WTC11 (cell line): ENCODE measurements around the gene GNPTG. TPM values are rescaled to one million over a fixed set of nuclear protein-coding genes. Genes with fewer than 3 reads are reported as not detected.

ENCODE experiments used
- ATAC-seq: fragments of 200-7000 bp; cut with Tn5 transposase; 2 replicates; pipeline ENCODE4 v1.10.0; 2021; ENCODE audit warnings: mild to moderate bottlenecking, moderate library complexity
- CTCF ChIA-PET: fragments of 300-600 bp; sonication (Branson Sonifier 250); formaldehyde crosslinking; loops from one replicate; lab custom pipeline; 2021; ENCODE audit warnings: antibody characterized with exemption; lab: Charles Lee
- POLR2A ChIA-PET: fragments of 350-600 bp; sonication (Branson Sonifier 250); formaldehyde crosslinking; loops from one replicate; lab custom pipeline; 2021; ENCODE audit warnings: antibody characterized with exemption; lab: Charles Lee
- DNase-seq: peaks from one replicate; pipeline ENCODE4 v3.0.0; 2021; ENCODE audit warnings: low spot score
- H3K27ac Mint-ChIP-seq: 2 replicates; pipeline ENCODE4 v1.8.0; 2021; ENCODE audit warnings: mixed read lengths
- H3K27me3 Mint-ChIP-seq: 2 replicates; pipeline ENCODE4 v1.8.0; 2021; ENCODE audit warnings: low read depth, mild to moderate bottlenecking, moderate library complexity, mixed read lengths
- H3K36me3 Mint-ChIP-seq: 2 replicates; pipeline ENCODE4 v1.8.0; 2021; ENCODE audit warnings: mixed read lengths
- H3K4me1 Mint-ChIP-seq: 2 replicates; pipeline ENCODE4 v1.8.0; 2022; ENCODE audit warnings: mixed read lengths
- H3K4me3 Mint-ChIP-seq: 2 replicates; pipeline ENCODE4 v1.8.0; 2021; ENCODE audit warnings: mild to moderate bottlenecking, moderate library complexity, mixed read lengths
- H3K9me3 Mint-ChIP-seq: 2 replicates; pipeline ENCODE4 v1.8.0; 2021; ENCODE audit warnings: mixed read lengths
- ELF4 ChIP-seq: sonication (generic); formaldehyde crosslinking; IDR thresholded peaks from 2 replicates; pipeline ENCODE4 v1.8.1; 2022; ENCODE audit warnings: low read depth, mild to moderate bottlenecking, moderate library complexity, missing genetic modification reagents
- FOXJ3 ChIP-seq: sonication (generic); formaldehyde crosslinking; IDR thresholded peaks from 2 replicates; pipeline ENCODE4 v1.9.0; 2021; ENCODE audit warnings: missing genetic modification reagents, mild to moderate bottlenecking, borderline replicate concordance
- HMGA2 ChIP-seq: fragments of 250-450 bp; sonication (Bioruptor Pico); IDR thresholded peaks from 2 replicates; pipeline ENCODE4 v1.4.0; 2021; ENCODE audit warnings: mild to moderate bottlenecking, moderate library complexity
- IRF2 ChIP-seq: sonication (generic); formaldehyde crosslinking; IDR thresholded peaks from 2 replicates; pipeline ENCODE4 v1.8.0; 2022; ENCODE audit warnings: low read depth, missing genetic modification reagents, borderline replicate concordance
- JAZF1 ChIP-seq: fragments of 250-450 bp; sonication (Bioruptor Pico); IDR thresholded peaks from 2 replicates; pipeline ENCODE4 v1.9.0; 2021; ENCODE audit warnings: moderate library complexity, mild to moderate bottlenecking, inconsistent platforms
- MXD4 ChIP-seq: fragments of 250-450 bp; sonication (Bioruptor Pico); IDR thresholded peaks from 2 replicates; pipeline ENCODE4 v1.8.0; 2021; ENCODE audit warnings: mild to moderate bottlenecking, moderate library complexity, borderline replicate concordance
- NFATC4 ChIP-seq: fragments of 250-450 bp; sonication (Bioruptor Pico); IDR thresholded peaks from 2 replicates; pipeline ENCODE4 v1.9.0; 2021; ENCODE audit warnings: mild to moderate bottlenecking
- NFE2L1 ChIP-seq: sonication (generic); formaldehyde crosslinking; IDR thresholded peaks from 2 replicates; pipeline ENCODE4 v1.8.1; 2023; ENCODE audit warnings: missing genetic modification reagents
- NR2C2 ChIP-seq: sonication (generic); formaldehyde crosslinking; IDR thresholded peaks from 2 replicates; pipeline ENCODE4 v1.8.0; 2022; ENCODE audit warnings: mild to moderate bottlenecking, missing genetic modification reagents
- NR3C1 ChIP-seq: sonication (generic); formaldehyde crosslinking; conservative IDR thresholded peaks from 2 replicates; pipeline ENCODE4 v1.8.1; 2023; ENCODE audit warnings: low read depth, mild to moderate bottlenecking, missing genetic modification reagents
- OVOL2 ChIP-seq: fragments of 250-450 bp; sonication (Bioruptor Pico); IDR thresholded peaks from 2 replicates; pipeline ENCODE4 v1.9.0; 2021; ENCODE audit warnings: mild to moderate bottlenecking, borderline replicate concordance
- RELA ChIP-seq: sonication (generic); formaldehyde crosslinking; IDR thresholded peaks from 2 replicates; pipeline ENCODE4 v1.8.1; 2022; ENCODE audit warnings: missing genetic modification reagents, mild to moderate bottlenecking, borderline replicate concordance
- SMAD3 ChIP-seq: sonication (generic); formaldehyde crosslinking; IDR thresholded peaks from 2 replicates; pipeline ENCODE4 v1.8.0; 2022; ENCODE audit warnings: missing genetic modification reagents, mild to moderate bottlenecking, borderline replicate concordance
- SMAD4 ChIP-seq: sonication (generic); formaldehyde crosslinking; IDR thresholded peaks from 2 replicates; pipeline ENCODE4 v1.8.0; 2022; ENCODE audit warnings: mild to moderate bottlenecking, missing genetic modification reagents
- TCF7 ChIP-seq: sonication (generic); formaldehyde crosslinking; IDR thresholded peaks from 2 replicates; pipeline ENCODE4 v1.8.0; 2022; ENCODE audit warnings: mild to moderate bottlenecking, low read depth, missing genetic modification reagents, moderate library complexity
- TP53 ChIP-seq: sonication (generic); formaldehyde crosslinking; IDR thresholded peaks from 2 replicates; pipeline ENCODE4 v1.8.1; 2023; ENCODE audit warnings: mild to moderate bottlenecking, missing genetic modification reagents
- ZNF121 ChIP-seq: sonication (generic); formaldehyde crosslinking; IDR thresholded peaks from 2 replicates; pipeline ENCODE4 v1.8.0; 2023; ENCODE audit warnings: missing genetic modification reagents
- ZNF232 ChIP-seq: sonication (generic); formaldehyde crosslinking; IDR thresholded peaks from 2 replicates; pipeline ENCODE4 v1.8.0; 2022; ENCODE audit warnings: mild to moderate bottlenecking, missing genetic modification reagents
- ZNF396 ChIP-seq: fragments of 250-450 bp; sonication (Bioruptor Pico); IDR thresholded peaks from 2 replicates; pipeline ENCODE4 v1.8.0; 2021; ENCODE audit warnings: mild to moderate bottlenecking, moderate library complexity, borderline replicate concordance
- ZNF423 ChIP-seq: fragments of 250-450 bp; sonication (Bioruptor Pico); IDR thresholded peaks from 2 replicates; pipeline ENCODE4 v2.1.2; 2022; ENCODE audit warnings: mild to moderate bottlenecking, moderate library complexity
- ZNF671 ChIP-seq: fragments of 250-450 bp; sonication (Bioruptor Pico); IDR thresholded peaks from 2 replicates; pipeline ENCODE4 v1.8.0; 2021; ENCODE audit warnings: mild to moderate bottlenecking
- total RNA-seq: library from RNA; stranded (reverse); gene quantifications from 3 replicates; pipeline ENCODE4 v1.2.3, GENCODE V29; 2021
- TF ChIP-seq, protein P1 (sequence below): sonication (generic); formaldehyde crosslinking; IDR thresholded peaks from 2 replicates; pipeline ENCODE4 v1.8.1; 2022; ENCODE audit warnings: low read depth, missing genetic modification reagents, borderline replicate concordance
- TF ChIP-seq, protein P2 (sequence below): sonication (generic); formaldehyde crosslinking; IDR thresholded peaks from 2 replicates; pipeline ENCODE4 v1.8.1; 2023; ENCODE audit warnings: mild to moderate bottlenecking, missing genetic modification reagents
- TF ChIP-seq, protein P3 (sequence below): fragments of 250-450 bp; sonication (Bioruptor Pico); conservative IDR thresholded peaks from 2 replicates; pipeline ENCODE4 v1.9.0; 2021; ENCODE audit warnings: mild to moderate bottlenecking
- TF ChIP-seq, protein P4 (sequence below): sonication (generic); formaldehyde crosslinking; IDR thresholded peaks from 2 replicates; pipeline ENCODE4 v1.8.0; 2022; ENCODE audit warnings: mild to moderate bottlenecking, missing genetic modification reagents

GNPTG gene
- total RNA-seq, 1 experiment from 2014 or later = 35.9 TPM

DNA sequence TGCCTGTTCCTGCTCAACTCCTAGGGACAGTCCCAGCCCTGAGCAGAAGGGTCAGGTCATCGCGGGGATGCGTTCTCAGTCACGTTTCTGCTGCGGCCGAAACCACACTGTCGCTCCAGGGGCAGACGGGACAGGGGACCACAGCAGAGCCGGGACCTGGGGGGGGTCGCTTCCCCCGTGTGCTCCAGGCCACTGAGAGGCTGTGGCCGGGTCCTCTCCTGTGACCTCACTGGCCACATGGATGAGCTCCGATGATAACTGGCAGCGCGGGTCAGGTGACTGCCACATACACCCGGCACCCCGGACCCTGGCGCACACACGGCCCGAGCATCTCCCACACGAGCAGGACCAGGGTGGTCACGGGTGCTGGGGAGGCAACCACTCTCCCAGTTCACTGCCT lies 12.8 kb downstream of the GNPTG start:
- Mint-ChIP-seq H3K9me3 (no peaks in the 10 kb centered on the region), H3K4me1 (no peaks in the 10 kb centered on the region), H3K36me3 (peaks cover 15% of the 10 kb centered on the region), H3K27ac (no peak overlapping the region), H3K4me3 (no peak overlapping the region), H3K27me3 (no peaks in the 10 kb centered on the region)
- no peak for ATAC-seq
- no peak for DNase-seq
- ChIA-PET POLR2A (no interaction called here), CTCF (interaction anchor here (1.1 to 3.8 kb wide), 5 partner anchors 14 to 341 kb away, joined by 3 to 31 read pairs (median 8); partner anchors contain the start of gene MAPK8IP3)
- TF ChIP-seq ZNF671 = no peak
- TF ChIP-seq NFATC4 (CRISPR knock-in tag) = no peak
- TF ChIP-seq IRF2 (CRISPR knock-in tag) = no peak
- no peak for TF ChIP-seq NFE2L1 (CRISPR knock-in tag)
- no peak for TF ChIP-seq MXD4 (CRISPR knock-in tag)
- TF ChIP-seq ELF4 = no peak
- TF ChIP-seq NR2C2 = no peak
- TF ChIP-seq TP53 (CRISPR knock-in tag) = no peak
- TF ChIP-seq JAZF1 (CRISPR knock-in tag) = no peak

DNA sequence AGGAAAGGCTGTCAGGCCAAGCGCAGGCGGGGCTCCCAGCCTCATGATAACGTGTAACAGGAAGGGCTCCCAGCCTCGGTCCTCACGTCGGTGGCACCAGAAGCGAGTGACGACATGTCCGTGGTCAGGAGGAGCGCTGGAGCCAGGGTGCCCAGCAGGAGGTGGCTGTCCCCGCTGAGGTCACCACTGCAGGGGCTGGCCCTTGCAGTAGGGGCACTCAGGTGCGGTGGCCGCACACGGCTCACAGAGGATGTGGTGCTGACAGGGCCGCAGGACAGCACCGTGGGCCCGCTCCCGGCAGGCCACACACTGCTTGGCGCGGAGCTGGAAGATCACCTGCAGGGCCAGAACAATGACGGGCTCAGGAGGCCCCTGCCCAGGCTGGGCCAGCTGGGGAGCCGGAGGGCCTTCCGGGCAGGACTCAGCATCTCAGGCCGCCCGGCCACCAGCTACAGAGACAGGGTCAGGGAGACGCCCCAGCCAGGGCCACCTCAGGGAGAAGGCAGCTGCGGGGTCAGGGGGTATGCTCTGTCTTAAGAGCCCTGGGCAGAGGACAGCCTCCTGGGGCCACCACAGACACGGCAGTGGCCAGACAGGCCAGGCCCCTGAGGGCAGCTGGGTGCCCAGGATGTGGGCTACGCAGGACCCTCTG lies 14.5 kb downstream of the GNPTG start:
- Mint-ChIP-seq H3K36me3 (peaks cover 15% of the 10 kb centered on the region), H3K9me3 (no peaks in the 10 kb centered on the region), H3K4me1 (no peaks in the 10 kb centered on the region), H3K27me3 (no peaks in the 10 kb centered on the region), H3K4me3 (no peak overlapping the region), H3K27ac (peak overlapping the region; percentile 65; the same call in 1 of the 2 replicates)
- ChIA-PET POLR2A (no interaction called here), CTCF (interaction anchor here (3.8 kb wide), 1 partner anchor 13 kb away, joined by 31 read pairs; no protein-coding TSS in a partner anchor)
- DNase-seq (no peak), ATAC-seq (no peak)
- no peak for TF ChIP-seq SMAD4 (CRISPR knock-in tag)
- TF ChIP-seq ZNF121 (CRISPR knock-in tag) = no peak
- no peak for TF ChIP-seq RELA (CRISPR knock-in tag)
- TF ChIP-seq, protein P1, sequence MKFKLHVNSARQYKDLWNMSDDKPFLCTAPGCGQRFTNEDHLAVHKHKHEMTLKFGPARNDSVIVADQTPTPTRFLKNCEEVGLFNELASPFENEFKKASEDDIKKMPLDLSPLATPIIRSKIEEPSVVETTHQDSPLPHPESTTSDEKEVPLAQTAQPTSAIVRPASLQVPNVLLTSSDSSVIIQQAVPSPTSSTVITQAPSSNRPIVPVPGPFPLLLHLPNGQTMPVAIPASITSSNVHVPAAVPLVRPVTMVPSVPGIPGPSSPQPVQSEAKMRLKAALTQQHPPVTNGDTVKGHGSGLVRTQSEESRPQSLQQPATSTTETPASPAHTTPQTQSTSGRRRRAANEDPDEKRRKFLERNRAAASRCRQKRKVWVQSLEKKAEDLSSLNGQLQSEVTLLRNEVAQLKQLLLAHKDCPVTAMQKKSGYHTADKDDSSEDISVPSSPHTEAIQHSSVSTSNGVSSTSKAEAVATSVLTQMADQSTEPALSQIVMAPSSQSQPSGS (CRISPR knock-in tag) = no peak
- TF ChIP-seq ZNF396 (CRISPR knock-in tag) = no peak
- no peak for TF ChIP-seq SMAD3 (CRISPR knock-in tag)
- no peak for TF ChIP-seq TP53 (CRISPR knock-in tag)
- TF ChIP-seq ZNF232 (CRISPR knock-in tag) = no peak
- no peak for TF ChIP-seq NR3C1 (CRISPR knock-in tag)

DNA sequence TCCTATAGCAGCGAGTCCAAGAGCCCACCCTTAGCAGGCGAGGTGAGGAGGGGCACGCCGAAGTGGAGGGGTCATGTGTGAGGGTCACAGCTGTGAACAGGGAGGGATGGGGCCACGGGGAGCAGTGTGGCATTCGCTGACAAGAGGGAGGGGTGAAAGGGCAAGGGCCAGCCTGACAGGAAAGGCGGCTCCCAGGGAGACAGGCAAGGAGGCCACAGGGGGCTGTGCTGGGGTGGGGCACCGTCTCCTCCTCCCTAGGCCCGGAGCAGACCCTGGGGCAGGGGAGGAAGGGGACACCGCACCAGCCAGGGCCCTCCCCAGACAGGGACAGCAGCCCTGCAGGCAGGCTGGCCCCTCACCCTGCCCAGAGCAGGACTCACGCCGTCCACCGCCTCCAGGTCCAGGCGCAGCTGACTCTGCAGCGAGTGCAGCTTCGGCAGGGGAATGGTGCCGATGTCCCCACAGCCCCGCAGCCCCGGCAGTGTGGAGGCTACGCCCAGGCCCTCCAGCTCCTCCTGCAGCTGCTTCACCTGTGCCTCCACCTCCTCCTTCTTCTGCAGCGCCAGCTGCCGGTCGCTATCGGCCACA lies 15.1 kb downstream of the GNPTG start:
- ChIA-PET POLR2A (interaction anchor here (0.5 kb wide), 1 partner anchor 569 kb away, joined by 3 read pairs; no protein-coding TSS in a partner anchor), CTCF (interaction anchor here (0.6 kb wide), 1 partner anchor 12 kb away, joined by 3 read pairs; no protein-coding TSS in a partner anchor)
- peaks cover 15% of the 10 kb centered on the region for H3K36me3 Mint-ChIP-seq
- no peak overlapping the region for H3K4me3 Mint-ChIP-seq
- TF ChIP-seq, protein P2, sequence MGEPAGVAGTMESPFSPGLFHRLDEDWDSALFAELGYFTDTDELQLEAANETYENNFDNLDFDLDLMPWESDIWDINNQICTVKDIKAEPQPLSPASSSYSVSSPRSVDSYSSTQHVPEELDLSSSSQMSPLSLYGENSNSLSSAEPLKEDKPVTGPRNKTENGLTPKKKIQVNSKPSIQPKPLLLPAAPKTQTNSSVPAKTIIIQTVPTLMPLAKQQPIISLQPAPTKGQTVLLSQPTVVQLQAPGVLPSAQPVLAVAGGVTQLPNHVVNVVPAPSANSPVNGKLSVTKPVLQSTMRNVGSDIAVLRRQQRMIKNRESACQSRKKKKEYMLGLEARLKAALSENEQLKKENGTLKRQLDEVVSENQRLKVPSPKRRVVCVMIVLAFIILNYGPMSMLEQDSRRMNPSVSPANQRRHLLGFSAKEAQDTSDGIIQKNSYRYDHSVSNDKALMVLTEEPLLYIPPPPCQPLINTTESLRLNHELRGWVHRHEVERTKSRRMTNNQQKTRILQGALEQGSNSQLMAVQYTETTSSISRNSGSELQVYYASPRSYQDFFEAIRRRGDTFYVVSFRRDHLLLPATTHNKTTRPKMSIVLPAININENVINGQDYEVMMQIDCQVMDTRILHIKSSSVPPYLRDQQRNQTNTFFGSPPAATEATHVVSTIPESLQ (CRISPR knock-in tag) = no peak
- TF ChIP-seq TCF7 (no peak), ZNF423 (no peak), FOXJ3 (no peak), OVOL2 (no peak), HMGA2 (no peak)
- TF ChIP-seq, protein P1 (CRISPR knock-in tag) = no peak
- TF ChIP-seq, protein P3, sequence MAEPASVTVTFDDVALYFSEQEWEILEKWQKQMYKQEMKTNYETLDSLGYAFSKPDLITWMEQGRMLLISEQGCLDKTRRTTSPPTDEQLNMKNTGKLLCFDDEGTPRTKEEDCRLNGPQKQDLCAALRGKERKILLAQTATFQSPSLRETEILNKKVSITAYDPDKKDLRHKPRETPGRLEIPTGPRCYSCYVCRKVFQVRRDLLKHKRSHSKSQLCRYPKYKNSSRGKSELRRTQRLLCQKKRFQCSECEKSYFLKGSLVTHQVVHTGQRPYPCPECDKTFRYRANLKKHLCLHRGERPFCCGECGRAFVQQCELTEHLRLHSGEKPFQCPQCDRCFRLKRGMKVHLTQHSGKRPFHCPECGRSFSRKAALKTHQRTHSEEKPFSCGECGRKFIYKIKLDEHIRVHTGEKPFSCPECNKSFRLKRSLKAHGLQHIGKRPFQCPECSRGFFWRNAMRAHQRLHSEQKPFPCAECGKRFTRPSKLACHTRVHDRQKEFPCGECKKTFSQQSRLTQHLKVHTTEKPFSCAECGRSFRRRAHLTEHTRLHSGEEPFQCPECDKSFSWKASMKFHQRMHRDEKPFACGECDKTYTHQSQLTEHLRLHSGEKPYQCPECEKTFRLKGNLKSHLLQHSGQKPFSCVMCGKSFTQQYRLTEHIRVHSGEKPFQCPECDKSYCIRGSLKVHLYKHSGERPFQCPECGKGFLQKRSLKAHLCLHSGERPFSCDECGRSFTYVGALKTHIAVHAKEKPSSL (CRISPR knock-in tag) = no peak
- TF ChIP-seq, protein P4, sequence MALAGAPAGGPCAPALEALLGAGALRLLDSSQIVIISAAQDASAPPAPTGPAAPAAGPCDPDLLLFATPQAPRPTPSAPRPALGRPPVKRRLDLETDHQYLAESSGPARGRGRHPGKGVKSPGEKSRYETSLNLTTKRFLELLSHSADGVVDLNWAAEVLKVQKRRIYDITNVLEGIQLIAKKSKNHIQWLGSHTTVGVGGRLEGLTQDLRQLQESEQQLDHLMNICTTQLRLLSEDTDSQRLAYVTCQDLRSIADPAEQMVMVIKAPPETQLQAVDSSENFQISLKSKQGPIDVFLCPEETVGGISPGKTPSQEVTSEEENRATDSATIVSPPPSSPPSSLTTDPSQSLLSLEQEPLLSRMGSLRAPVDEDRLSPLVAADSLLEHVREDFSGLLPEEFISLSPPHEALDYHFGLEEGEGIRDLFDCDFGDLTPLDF (CRISPR knock-in tag) = no peak
- no peaks in the 10 kb centered on the region for H3K27me3 Mint-ChIP-seq
- H3K9me3 Mint-ChIP-seq = no peaks in the 10 kb centered on the region
- no peaks in the 10 kb centered on the region for H3K4me1 Mint-ChIP-seq
- no peak for ATAC-seq
- H3K27ac Mint-ChIP-seq = no peak overlapping the region
- DNase-seq = no peak
